IgD-negative memory B cell (primary cell): ENCODE data around the gene F13A1. TPM values are rescaled to one million over a fixed set of nuclear protein-coding genes. Genes with fewer than 3 reads are reported as not detected.
A peak's percentile ranks its signal among the peaks of the same experiment; 100 is the strongest.
"Not testable (repeated sequence)": the region's sequence is repeated elsewhere in the genome, so short reads cannot be mapped to it uniquely, and the experiment has no call there.

Source experiments
- H3K27ac Mint-ChIP-seq, 3 donors: one replicate each; pipeline ENCODE4 v1.8.0; 2020 to 2022; ENCODE audit warnings: mild to moderate bottlenecking in 3 of 3, mixed read lengths in 3 of 3, moderate library complexity in 1 of 3
- H3K27me3 Mint-ChIP-seq: one replicate; pipeline ENCODE4 v1.8.0; 2021; ENCODE audit warnings: mixed read lengths
- H3K36me3 Mint-ChIP-seq: one replicate; pipeline ENCODE4 v1.8.0; 2020; ENCODE audit warnings: mild to moderate bottlenecking, mixed read lengths
- H3K4me1 Mint-ChIP-seq, 3 donors: one replicate each; pipeline ENCODE4 v1.8.0; 2020 to 2022; ENCODE audit warnings: mixed read lengths in 3 of 3, mild to moderate bottlenecking in 1 of 3
- H3K4me3 Mint-ChIP-seq, 4 donors: one replicate each; pipeline ENCODE4 v1.8.0; 2020 to 2022; ENCODE audit warnings: mild to moderate bottlenecking in 4 of 4, mixed read lengths in 4 of 4, moderate library complexity in 3 of 4
- H3K9me3 Mint-ChIP-seq, 3 donors: one replicate each; pipeline ENCODE4 v1.8.0; 2020 to 2021; ENCODE audit warnings: mixed read lengths in 3 of 3, mild to moderate bottlenecking in 1 of 3
- polyA plus RNA-seq: library from polyadenylated mRNA; unstranded; fragments of 300-500 nt; fragmentation: Illumina TruSeq; gene quantifications from one replicate; pipeline ENCODE4 v1.2.3, GENCODE V29; 2021

Gene F13A1
- polyA plus RNA-seq, 1 donor from 2014 or later = 3.7 TPM

DNA sequence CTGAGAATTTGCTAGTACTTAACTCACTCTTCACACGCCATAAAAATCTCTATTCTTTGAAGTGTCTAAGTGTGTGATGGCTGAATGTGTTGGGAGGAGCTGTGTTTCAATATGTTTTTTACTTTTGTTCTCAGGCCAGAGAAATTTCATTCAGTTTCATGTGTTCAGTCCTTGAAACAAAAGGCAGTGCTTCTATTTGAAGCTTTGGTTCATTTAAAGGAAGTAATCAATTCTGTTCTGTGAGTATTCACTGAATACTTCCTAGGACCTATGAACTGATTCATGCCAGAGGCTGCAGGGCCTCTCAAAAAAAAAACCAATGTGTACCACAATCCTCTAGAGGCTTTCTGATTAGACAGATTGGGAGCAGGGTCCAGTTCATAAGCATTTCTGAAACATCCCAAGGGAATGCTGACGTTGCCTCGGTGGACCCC is 12.4 kb upstream of the F13A1 start:
- H3K27ac Mint-ChIP-seq = peak overlapping the region in 1 of 3 donors; percentile 10
- H3K36me3 Mint-ChIP-seq = peaks cover 4% of the 10 kb centered on the region
- peaks cover 0 to 3% (median 3%) of the 10 kb centered on the region in 3 donors for H3K9me3 Mint-ChIP-seq
- peaks cover 4% of the 10 kb centered on the region for H3K27me3 Mint-ChIP-seq
- H3K4me1 Mint-ChIP-seq = peaks cover 28 to 34% (median 29%) of the 10 kb centered on the region in 3 donors
- peak overlapping the region in 1 of 4 donors; percentile 84 for H3K4me3 Mint-ChIP-seq

DNA sequence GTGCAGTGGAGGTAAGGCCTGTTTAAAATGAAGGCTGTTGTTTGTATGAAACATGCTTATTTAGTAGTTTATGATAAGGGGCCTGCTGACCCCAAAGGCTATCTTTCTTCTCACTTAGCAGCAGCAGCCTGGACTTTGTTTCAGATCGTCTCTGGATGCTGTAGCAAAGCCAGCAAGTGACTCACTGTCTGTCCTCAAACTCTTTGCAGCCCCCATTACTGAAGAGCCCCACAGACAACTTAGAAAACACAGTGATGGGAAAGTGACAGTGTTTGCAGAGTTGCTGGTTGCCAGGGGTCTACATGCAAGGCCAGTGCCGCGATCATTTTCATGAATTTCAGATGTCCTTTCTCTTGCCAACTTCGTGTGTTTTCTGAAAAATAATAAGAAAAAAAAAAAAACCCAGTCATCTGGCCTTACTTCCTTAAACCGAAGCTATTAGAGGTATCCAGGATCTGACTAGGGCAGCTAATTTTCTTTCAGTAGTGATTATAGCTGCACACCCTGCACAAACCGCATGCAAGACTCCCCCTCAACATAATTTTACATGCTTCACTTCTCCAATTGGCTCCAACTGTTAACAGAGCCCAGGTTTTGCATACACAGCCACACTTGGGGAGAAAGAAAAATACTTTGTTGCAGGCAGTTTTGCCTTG is 11.6 kb upstream of the F13A1 start:
- Mint-ChIP-seq H3K4me3 (peak overlapping the region; percentile 44 to 84 (median 66)), H3K9me3 (peaks cover 0 to 3% (median 3%) of the 10 kb centered on the region in 3 donors), H3K36me3 (peaks cover 4% of the 10 kb centered on the region), H3K27ac (peak overlapping the region in 2 of 3 donors; percentile 10 to 52), H3K27me3 (peaks cover 2% of the 10 kb centered on the region), H3K4me1 (peaks cover 28 to 34% (median 29%) of the 10 kb centered on the region in 3 donors)

DNA sequence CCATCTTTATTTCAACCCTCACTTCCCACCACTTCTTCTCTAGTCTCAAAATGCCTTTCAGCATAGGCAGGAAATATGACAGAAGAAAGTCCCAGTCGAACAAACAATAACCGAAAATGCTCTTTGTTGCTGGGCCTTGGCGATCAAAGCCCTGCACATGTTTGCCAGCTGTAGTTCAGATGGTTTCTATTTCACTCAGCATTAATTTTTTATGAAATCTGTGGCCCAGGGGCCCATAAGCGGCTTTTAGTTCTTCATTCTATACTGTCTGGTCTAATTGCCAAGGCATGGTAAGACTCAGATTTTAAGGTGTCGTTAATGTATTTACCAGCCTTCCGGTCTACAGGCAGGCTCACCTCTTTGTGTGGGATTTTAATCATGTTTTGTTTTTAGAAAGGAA is 10.9 kb upstream of the F13A1 start:
- H3K27me3 Mint-ChIP-seq = peaks cover 2% of the 10 kb centered on the region

DNA sequence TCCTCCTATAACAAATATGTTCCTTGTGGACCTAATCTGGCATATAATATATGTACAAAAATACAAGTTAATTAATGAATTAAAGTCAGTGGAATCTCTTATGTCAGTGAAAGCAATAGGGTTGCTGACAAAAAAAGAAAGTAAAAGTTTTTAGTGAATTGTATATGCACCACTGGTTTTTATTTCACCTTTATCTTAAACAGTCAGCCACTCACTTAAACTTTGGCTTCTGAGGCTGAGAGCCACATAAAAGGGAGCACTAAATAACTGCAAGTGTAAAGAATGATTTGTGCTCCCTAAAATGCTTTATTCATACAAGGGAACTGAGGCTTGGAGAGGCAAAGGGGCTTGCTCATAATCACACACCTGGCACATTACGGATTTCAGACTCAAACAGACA is 9.9 kb upstream of the F13A1 start:
- Mint-ChIP-seq H3K36me3 (peaks cover 1% of the 10 kb centered on the region), H3K27ac (no peak overlapping the region), H3K9me3 (peaks cover 0 to 2% (median 1%) of the 10 kb centered on the region in 3 donors), H3K4me1 (peaks cover 28 to 34% (median 29%) of the 10 kb centered on the region in 3 donors), H3K27me3 (peaks cover 8% of the 10 kb centered on the region), H3K4me3 (peak overlapping the region in 2 of 4 donors; percentile 15 to 66)

More for the DNA sequence above, 10.9 kb upstream of the F13A1 start:
- peak overlapping the region in 3 of 4 donors; percentile 49 to 84 (median 83) for H3K4me3 Mint-ChIP-seq
- peaks cover 0 to 3% (median 3%) of the 10 kb centered on the region in 3 donors for H3K9me3 Mint-ChIP-seq
- peak overlapping the region; percentile 52 to 90 (median 69) for H3K27ac Mint-ChIP-seq
- peaks cover 28 to 34% (median 29%) of the 10 kb centered on the region in 3 donors for H3K4me1 Mint-ChIP-seq
- peaks cover 4% of the 10 kb centered on the region for H3K36me3 Mint-ChIP-seq

DNA sequence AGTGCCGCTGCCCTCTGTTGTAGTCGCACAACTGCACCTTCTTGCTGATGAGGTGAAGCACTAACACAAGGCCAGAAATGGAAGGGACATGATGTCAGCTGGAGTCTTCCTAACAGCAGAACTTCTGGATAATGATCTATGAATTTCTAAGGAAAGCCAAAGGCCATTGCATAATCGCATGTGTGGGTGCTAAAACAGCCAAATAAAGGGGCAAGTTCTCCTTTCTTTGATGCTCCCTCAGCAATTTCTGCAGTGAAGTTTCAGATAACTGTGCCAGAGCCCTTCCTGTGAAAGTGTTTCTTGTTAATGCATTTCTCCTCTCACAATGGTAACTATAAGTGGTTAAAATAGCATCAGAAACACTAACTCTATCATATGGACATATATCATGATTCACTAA is 8.0 kb upstream of the F13A1 start:
- H3K27ac Mint-ChIP-seq = no peak overlapping the region

DNA sequence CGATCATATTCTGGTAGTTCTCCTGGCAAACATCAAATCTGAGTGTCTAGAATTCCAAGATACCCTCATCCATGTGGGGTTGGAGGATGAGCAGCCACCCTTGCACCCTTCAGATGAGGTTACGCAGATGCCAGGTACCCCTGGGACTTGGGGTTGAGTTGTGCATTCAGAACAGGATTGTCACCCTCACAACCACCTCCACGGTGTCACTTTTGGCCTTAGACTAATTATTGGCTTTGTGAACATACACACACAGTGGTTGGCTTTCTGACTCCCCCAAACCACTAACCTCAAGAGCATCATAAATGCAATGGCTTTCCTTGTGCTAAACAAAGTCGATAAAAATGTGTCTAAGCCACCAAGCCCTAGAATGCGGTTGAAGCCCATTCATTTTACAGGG is 2.9 kb upstream of the F13A1 start:
- peaks cover 47% of the 10 kb centered on the region for H3K27me3 Mint-ChIP-seq
- H3K36me3 Mint-ChIP-seq = no peaks in the 10 kb centered on the region
- peaks cover 0 to 2% (median 0%) of the 10 kb centered on the region in 3 donors for H3K9me3 Mint-ChIP-seq

More for the DNA sequence above, 8.0 kb upstream of the F13A1 start:
- peaks cover 28 to 33% (median 29%) of the 10 kb centered on the region in 3 donors for H3K4me1 Mint-ChIP-seq
- H3K27me3 Mint-ChIP-seq = peaks cover 20% of the 10 kb centered on the region
- H3K36me3 Mint-ChIP-seq = no peaks in the 10 kb centered on the region
- H3K9me3 Mint-ChIP-seq = no peaks in the 10 kb centered on the region
- H3K4me3 Mint-ChIP-seq = no peak overlapping the region

DNA sequence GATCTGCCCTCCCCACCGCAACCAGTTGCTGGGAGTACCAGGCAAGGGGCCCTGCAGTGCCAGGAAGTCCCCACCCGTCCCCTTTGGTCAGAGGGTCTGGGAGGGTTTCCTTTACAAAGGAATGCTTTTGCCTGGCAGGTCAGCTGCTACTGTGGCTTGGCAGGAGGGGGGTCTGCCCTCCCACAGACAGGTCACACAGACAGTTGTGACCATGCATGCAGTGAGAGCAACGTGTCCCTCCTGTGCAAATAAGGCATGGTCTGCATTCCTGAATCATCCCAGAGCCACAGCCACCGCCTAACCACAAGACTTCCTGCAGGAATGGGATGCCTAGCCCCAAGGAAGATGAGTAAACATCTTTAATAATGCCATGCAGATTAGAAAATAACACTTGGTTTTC is 439 bp upstream of the F13A1 start:
- no peaks in the 10 kb centered on the region for H3K36me3 Mint-ChIP-seq
- H3K27ac Mint-ChIP-seq = no peak overlapping the region
- H3K4me1 Mint-ChIP-seq = peaks cover 2 to 5% (median 5%) of the 10 kb centered on the region in 3 donors
- H3K27me3 Mint-ChIP-seq = peaks cover 55% of the 10 kb centered on the region
- H3K9me3 Mint-ChIP-seq = peaks cover 0 to 2% (median 0%) of the 10 kb centered on the region in 3 donors
- no peak overlapping the region for H3K4me3 Mint-ChIP-seq

More for the DNA sequence above, 2.9 kb upstream of the F13A1 start:
- H3K4me3 Mint-ChIP-seq = no peak overlapping the region
- H3K27ac Mint-ChIP-seq = no peak overlapping the region
- H3K4me1 Mint-ChIP-seq = peaks cover 2 to 5% (median 5%) of the 10 kb centered on the region in 3 donors

DNA sequence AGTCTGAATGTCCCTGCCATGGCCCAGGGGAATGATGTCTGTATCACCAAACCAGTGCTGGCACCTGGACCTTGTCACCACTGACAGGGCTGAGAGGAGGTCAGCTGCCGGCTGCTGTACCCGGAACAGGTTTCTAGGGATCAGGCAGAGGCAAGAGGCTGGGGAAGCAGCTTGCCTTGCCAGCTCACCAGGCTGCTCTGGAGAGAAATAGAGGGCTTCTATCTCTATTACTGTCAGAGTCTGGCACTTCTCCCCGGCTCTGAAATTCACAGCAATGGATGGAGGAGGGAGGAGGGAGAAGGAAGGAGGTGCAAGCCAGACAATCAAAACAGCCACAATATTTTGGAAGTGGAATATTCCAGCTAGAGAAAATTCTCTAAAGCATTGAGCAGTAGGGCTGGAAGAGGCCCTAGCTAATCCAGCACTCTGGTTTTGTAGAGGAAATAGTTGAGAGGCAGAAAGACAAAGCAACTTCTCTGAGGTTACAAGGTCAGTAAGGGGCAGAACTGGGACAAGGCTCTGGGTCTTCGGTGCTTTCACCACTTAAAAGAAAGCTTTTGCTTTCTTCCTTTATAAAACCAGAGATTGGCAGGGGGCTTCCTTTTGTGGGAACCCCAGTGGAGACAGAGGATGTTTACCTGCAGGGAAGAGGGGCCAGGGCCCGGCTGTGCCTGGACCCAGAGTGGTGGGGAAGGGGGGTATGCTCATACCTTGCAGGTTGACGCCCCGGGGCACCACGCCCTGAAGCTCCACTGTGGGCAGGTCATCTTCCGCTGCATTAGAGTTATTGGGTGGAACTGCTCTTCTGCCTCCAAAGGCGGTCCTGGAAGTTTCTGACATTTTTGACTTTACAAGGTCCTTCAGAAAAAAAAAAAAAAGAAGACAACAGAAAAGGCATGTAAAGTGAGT is 2.4 kb downstream of the F13A1 start:
- H3K4me3 Mint-ChIP-seq = peak overlapping the region in 1 of 4 donors; percentile 38
- no peaks in the 10 kb centered on the region for H3K36me3 Mint-ChIP-seq
- peaks cover 45% of the 10 kb centered on the region for H3K27me3 Mint-ChIP-seq
- H3K9me3 Mint-ChIP-seq = peaks cover 0 to 2% (median 0%) of the 10 kb centered on the region in 3 donors
- H3K27ac Mint-ChIP-seq = no peak overlapping the region
- peaks cover 4 to 7% (median 5%) of the 10 kb centered on the region in 3 donors for H3K4me1 Mint-ChIP-seq

DNA sequence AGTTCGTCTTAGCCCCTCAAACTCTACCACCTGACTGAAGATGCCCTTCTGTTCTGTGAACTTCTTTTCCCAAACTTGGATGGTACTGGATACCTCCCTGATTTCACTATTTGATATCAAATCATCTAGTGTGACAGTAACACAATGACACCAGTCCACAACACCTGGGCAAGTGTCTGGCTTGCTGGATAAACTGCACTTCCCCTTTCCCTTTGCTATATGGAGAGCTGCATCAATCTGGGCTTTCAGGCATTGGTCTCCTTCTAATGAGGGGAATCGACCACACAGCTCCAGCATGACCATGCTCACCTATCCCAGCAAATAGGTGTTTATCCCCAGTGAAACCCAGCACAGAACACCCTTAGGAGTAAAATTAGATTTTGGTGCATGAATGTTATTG is 3.1 kb downstream of the F13A1 start:
- Mint-ChIP-seq H3K36me3 (no peaks in the 10 kb centered on the region), H3K4me1 (peaks cover 4 to 7% (median 5%) of the 10 kb centered on the region in 3 donors), H3K27ac (no peak overlapping the region), H3K9me3 (peaks cover 0 to 2% (median 0%) of the 10 kb centered on the region in 3 donors), H3K27me3 (peaks cover 42% of the 10 kb centered on the region), H3K4me3 (no peak overlapping the region)

DNA sequence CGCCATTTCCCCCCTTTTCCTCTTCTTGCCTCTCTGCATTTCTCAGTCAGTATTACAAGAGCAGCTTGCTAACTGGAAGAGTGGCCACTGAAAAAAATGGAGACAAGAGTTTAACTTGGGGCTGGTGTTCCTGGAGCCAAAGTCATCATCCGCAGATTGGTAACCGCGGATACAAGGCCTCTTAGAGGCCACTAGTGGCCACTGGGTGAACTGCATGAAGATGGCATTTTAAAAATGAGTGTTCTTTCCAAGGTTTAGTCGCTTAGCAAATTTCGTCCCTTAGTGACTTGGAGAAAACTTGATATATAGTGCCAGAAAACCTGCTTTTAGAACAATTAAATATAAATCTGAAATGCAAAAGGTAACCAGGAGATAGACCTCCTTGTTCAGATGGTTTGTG is 4.8 kb downstream of the F13A1 start:
- Mint-ChIP-seq H3K27me3 (peaks cover 38% of the 10 kb centered on the region), H3K27ac (no peak overlapping the region)

DNA sequence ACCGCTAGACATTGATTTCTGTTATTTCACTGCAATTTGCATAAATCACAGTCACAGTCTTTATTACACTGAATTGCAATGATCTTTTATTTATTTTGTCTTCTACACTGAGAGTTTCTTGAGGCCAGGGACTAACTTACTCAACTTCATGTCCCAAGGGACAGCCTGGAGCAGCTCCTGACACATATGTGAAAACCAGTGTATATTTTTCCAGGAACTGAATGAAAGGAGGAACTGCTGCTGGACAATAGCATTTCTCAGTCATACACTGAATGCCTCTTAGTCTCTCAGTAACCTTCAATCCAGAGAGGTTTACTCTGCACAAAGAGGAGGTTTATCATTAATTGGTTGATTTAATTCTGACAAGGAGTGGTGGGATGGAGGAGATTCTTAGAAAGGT is 5.9 kb downstream of the F13A1 start:
- Mint-ChIP-seq H3K27me3 (peaks cover 37% of the 10 kb centered on the region), H3K4me3 (no peak overlapping the region), H3K36me3 (no peaks in the 10 kb centered on the region), H3K9me3 (peaks cover 0 to under 1% (median 0%) of the 10 kb centered on the region in 3 donors), H3K4me1 (peaks cover 3 to 5% (median 4%) of the 10 kb centered on the region in 3 donors), H3K27ac (no peak overlapping the region)

More for the DNA sequence above, 4.8 kb downstream of the F13A1 start:
- peaks cover 0 to 2% (median 0%) of the 10 kb centered on the region in 3 donors for H3K9me3 Mint-ChIP-seq
- H3K4me3 Mint-ChIP-seq = no peak overlapping the region
- H3K36me3 Mint-ChIP-seq = no peaks in the 10 kb centered on the region
- H3K4me1 Mint-ChIP-seq = peaks cover 4 to 7% (median 5%) of the 10 kb centered on the region in 3 donors

DNA sequence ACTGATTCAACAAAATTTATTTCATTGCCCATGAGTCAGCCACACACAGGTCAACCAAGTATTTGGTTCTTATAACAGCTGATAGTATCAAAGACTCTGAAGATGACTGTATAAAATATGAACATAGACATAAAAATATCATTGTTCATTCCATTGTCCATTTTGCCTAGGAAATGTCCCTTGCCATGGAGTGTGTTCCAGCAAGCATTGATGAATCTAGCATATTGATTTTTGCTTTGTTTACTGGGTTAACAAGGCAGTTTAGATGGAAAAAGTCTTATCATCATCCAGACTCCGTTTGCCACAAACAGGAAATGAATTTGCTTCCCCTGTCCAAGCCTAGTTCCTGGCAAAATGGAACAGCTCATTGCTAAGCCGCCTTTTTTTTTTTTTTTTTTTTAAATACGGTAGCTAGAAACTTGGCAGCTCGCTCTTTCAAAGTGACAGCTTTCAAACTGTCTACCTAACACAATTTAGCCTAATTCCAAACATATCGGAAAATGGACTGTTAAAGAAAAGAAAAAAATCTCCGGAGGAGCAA is 7.5 kb downstream of the F13A1 start:
- Mint-ChIP-seq H3K27me3 (peaks cover 29% of the 10 kb centered on the region), H3K36me3 (no peaks in the 10 kb centered on the region), H3K4me3 (no peak overlapping the region), H3K27ac (peak overlapping the region in 1 of 3 donors; percentile 10), H3K9me3 (no peaks in the 10 kb centered on the region), H3K4me1 (peaks cover 0 to 2% (median 1%) of the 10 kb centered on the region in 3 donors)

DNA sequence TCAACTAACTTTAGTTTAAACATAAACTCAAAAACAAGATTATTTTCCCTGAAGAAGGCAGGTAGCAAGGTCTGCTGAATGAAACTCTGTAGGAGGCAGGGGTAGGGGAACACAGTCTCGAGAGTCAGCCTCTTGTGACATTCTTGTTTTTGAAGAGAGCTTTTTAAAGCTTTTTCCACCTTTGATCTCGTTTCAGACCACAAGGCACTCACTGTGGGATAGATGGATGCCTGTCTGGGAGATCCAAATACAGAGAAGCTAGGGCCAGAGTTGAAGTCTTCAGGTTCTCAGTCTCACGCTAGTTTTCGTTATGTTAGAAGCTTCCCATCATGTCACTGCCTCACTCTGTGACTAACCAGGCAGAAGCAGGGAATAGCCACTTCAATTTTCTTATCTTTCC is 14.9 kb downstream of the F13A1 start:
- Mint-ChIP-seq H3K4me1 (peaks cover 0 to 2% (median 0%) of the 10 kb centered on the region in 3 donors), H3K4me3 (no peak overlapping the region), H3K27ac (no peak overlapping the region), H3K36me3 (peaks cover 2% of the 10 kb centered on the region), H3K9me3 (peaks cover 0 to 1% (median 0%) of the 10 kb centered on the region in 3 donors), H3K27me3 (peaks cover 11% of the 10 kb centered on the region)

DNA sequence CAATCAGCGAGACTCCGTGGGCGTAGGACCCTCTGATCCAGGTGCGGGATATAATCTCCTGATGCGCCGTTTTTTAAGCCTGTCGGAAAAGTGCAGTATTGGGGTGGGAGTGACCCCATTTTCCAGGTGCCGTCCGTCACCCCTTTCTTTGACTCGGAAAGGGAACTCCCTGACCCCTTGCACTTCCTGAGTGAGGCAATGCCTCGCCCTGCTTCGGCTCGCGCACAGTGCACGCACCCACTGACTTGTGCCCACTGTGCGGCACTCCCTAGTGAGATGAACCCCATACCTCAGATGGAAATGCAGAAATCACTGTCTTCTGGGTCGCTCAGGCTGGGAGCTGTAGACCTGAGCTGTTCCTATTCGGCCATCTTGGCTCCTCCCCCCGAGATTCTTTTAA is 20.1 kb downstream of the F13A1 start:
- H3K36me3 Mint-ChIP-seq, H3K27me3 Mint-ChIP-seq, H3K4me1 Mint-ChIP-seq, H3K4me3 Mint-ChIP-seq, H3K9me3 Mint-ChIP-seq: not testable (repeated sequence)
- H3K27ac Mint-ChIP-seq = peak overlapping the region in 1 of 3 donors; percentile 10

DNA sequence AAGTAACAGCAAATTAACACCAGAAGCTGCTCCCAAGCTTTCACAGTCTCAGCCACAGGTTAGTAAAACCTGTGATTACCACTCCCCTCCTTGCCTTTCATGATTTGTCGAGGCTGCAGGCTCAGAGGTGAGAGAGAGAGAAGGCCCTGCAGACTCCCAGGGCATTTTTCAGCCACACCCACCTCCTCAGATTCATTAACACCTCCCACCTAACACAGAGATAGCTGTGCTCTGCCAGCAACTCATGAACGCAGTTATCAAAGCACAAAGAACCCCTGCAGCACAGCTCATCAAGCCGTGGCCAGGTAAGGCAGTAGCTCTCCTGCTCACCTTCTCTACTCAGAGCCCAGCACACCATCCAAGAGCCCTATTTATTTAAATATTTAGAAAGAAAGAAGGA is 27.1 kb downstream of the F13A1 start:
- no peaks in the 10 kb centered on the region for H3K4me1 Mint-ChIP-seq
- H3K27ac Mint-ChIP-seq = no peak overlapping the region
- H3K27me3 Mint-ChIP-seq = peaks cover 9% of the 10 kb centered on the region

More for the DNA sequence above, 27.1 kb downstream of the F13A1 start:
- Mint-ChIP-seq H3K4me3 (no peak overlapping the region), H3K9me3 (peaks cover 0 to 2% (median 0%) of the 10 kb centered on the region in 3 donors), H3K36me3 (no peaks in the 10 kb centered on the region)
